GM19043 (cell line): ENCODE measurements around the gene MAP3K9.

ENCODE experiments used
- ATAC-seq: cut with Tn5 transposase; IDR thresholded peaks from one replicate; pipeline ENCODE4 v1.9.1; 2021; ENCODE audit warnings: low read depth; ENCODE audit not compliant: unreplicated experiment

The MAP3K9 gene

DNA sequence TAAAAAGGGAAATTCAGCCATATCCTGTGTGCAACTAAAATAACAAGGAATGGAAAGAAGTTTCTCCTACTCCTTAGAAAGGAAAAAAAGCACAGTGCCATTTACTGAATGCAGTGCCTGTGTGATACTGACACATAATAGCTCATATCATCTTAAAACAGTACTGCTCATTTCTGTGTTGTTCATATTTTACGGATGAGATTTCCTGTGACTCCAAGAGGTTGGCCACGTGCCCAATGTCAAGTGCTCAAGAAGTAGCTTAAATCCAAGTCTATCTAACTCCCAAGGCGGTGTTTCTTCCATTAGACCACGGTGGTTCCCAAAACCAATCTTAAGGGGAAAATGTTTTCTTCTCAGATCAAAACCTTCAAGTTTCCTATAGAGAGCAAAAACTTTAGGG lies 20.0 kb downstream of the MAP3K9 start:
- ATAC-seq = no peak

DNA sequence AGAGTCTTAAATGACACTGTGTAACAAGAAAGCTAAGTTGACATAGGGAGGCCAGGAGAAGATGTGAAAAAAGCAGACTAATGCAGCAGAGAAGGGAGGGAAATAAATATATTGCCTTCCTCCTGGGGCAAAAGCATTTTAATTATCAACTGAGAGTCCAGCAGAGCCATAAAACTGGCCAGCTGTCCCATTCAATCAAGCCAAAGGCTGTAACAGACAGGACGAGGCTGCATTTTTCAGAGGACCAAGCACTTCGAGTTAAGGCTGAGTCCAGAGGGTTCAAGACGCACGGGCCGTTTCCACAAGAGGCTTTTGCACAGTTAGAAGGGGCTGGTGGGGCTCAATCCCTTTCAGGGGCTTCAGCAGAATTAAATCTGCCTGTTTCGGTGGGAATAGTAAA lies 20.4 kb downstream of the MAP3K9 start:
- ATAC-seq = no peak

DNA sequence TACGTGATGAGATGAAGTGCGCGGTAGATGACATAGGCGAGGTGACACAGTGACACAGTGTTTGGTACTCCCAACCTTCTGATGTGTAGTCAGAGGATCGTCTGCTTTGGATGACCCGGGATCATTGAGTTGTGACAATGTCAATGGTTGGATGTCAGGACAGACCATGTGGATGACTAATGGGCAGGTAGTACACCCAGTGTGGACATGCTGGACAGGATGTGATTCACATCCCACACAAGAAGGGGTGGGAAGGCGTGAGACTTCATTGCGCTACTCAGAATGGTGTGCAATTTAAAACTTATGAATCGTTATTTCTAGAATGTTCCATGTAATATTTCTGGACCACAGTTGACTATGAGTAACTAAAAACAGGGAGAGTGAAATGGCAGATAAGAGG lies 23.8 kb downstream of the MAP3K9 start:
- no peak for ATAC-seq

DNA sequence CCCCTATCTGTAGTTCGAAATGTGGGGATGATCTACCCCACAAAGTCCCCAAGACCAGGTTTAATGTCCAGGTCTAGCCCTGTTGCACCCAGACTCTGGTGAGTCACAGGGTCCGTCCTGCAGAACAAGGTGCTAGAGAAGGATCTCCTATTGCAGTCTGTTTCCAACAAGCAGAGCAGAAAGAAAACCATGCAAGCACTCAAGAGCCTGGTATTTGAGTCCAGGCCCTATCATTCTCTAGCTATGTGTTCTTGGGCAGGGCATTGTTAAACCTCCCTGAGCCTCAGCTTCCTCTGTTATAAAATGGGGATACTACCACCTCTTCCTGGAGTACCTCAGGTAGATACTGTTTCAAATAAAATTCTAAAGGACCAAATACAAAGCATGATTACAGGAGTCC lies 24.4 kb downstream of the MAP3K9 start:
- no peak for ATAC-seq

DNA sequence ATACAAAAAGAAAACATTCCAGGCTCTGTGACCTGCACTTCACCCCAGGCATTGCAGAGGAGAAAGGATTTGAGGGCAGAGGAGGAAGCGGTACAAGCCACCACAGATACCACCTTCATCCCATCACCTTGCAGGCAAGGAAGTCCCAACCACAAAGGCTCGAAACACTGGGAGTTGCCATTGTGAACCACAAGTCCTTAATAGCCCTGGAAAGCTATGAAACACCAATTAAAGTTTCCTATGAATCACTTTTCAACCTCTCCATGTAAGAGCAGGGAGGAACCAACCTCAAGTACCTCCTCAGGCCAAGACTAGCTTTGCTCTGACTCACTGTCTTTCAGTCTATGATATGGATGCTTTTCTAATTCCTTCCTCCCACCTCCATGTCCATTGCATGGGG lies 27.0 kb downstream of the MAP3K9 start:
- no peak for ATAC-seq

DNA sequence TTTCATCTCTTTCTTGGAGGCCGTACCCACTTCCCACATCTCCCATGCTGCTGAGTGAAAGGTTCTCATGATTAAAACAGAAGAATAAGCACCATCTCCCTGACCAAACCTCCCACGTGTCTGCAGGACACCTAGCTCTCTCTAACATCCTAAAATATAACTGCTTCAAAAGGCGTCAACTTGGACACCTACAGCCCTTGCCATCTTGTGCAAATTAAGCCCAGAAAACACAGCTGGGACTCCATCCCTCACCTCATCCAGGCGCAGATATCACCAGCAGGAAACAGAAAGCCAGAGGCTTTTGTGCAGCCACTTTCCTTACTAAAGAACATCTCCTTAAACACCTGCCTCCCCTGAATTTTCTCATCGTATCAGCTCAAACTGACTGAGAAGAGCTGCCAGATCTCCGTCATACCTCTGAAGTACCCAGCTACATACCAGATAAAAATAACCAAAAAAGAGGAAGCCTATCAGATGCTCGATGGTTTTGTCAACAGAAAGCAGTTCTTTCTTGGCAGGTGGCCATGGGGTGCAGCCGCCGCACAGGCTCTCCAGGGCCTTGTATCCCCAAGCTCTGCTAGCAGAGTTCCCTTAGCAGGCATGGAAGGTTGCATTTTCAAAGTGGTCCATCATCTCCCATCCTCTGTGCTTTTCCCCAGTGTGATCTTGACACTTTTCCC lies 28.8 kb downstream of the MAP3K9 start:
- no peak for ATAC-seq

DNA sequence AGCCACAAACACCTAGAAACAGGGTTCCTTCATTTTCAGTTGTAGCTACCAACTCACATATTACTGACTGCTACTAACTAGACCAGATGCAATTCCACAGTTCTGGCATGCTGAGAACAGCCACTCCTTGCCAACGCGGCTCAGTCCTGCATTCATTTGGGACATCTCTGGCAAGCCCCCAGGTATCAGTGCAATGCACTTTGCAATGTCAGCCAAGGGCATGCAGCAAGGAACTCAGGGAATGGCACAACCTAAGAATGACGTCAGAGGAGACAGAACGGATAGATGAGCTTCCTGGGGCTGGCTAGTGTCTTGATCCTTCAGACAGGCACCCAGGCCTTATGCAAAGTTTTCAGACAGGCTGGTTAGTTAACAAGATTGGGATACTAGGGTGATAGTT lies 29.6 kb downstream of the MAP3K9 start:
- no peak for ATAC-seq

DNA sequence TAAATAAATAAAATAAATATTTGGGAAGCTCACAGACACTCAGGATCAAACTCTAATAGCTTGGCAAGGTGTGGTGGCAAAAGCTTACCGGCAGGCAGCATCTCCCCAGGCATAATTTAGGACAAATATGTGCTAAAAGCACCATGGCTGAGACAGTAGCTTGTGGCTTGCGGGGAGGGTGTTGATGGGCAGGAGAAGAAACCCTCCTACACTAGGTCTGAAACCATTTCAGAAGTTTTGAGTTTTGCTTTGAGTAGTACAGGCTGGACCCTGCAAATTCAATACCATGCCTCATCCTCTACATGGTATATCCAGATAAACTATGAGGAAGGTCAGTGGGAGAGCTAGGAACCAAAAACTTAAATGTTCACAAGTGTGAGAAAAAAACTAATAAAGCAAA lies 33.1 kb downstream of the MAP3K9 start:
- no peak for ATAC-seq

DNA sequence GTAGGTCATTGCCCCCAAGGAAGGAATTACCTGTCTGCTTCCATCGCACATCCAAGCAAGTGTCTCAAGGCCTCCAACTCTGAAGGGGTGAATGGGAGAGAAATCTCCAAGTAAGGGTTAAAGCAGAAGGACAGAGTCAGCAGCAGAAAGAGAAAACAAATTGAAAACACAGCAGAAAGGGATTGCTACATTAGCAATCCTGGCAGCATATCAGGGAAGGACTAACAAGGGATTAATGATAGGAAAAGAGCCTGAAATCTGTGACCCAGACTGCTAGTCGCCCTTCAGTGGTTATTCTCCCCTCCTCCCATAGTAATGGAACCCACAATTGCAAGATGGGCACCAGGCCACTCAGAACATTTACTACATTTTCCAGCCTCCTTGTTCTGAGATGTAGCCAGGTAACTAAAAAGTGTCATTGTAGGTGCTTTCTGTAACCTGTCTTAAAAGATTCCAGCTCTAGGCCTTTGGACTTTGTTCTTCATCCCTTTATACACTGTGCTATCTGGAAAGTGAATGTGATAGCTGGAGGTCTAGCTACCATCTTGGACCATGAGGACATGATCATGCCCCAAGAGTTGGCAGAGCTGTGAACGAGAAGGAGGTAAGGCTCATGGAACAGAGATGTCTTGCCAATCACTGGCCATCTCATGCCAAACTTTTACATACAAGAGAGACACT lies 36.0 kb downstream of the MAP3K9 start:
- ATAC-seq = no peak

DNA sequence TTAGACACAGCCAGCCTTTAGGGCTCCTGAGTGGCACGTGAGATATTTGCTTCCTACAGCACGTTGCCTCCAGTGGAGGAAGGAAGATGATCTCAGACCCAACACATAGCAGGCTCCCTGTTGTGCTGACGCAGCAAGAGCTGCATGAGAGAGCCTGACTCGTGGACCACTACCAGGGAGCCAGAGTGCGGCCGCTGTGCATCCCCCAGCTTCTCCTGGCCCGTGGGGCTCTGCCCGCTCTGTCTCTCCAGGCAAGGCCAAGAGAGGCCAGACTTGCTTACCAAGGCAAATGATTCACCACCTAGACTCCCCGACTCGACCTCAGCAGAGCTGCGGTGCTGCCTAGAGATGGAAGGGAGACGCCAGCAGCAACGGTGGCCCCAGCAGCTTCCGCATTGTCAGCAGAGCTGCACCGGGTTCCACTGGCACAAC lies 37.5 kb downstream of the MAP3K9 start:
- ATAC-seq = no peak

DNA sequence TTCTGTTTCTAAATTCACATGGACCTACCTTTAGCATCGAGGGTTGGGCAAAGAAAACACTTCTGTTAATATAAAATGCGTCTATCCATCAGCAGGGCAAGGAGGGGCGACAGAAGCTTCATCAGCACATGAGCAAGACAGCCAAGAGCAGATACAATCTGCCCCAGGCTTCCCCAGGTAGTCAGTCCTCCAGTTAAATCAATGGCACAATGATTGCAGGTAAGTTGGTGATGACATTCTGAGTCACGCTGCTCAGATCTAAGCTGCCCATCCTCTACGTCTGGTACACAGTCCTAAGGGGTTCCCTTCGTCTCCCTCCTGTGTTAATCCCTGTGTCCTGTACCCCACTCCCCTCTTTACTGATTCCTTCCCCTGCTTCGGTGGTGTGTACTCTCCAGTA lies 38.8 kb downstream of the MAP3K9 start:
- no peak for ATAC-seq

DNA sequence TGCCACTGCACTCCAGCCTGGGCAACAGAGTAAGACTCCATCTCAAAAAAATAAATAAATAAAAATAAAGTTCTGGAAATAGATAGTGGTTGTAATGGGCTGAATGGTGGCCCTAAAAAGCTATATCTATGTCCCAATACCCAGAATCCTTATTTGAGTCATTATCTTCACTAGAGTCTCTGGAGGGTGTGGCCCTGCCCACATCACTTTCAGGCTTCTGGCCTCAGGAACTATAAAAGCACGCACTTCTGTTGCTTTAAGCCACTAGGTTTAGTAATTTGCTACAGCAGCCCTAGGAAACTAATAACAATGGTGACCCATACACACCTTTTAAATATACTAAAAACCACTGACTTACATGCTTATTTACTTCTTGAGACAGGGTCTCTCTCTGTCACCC lies 49.9 kb downstream of the MAP3K9 start:
- ATAC-seq = no peak

DNA sequence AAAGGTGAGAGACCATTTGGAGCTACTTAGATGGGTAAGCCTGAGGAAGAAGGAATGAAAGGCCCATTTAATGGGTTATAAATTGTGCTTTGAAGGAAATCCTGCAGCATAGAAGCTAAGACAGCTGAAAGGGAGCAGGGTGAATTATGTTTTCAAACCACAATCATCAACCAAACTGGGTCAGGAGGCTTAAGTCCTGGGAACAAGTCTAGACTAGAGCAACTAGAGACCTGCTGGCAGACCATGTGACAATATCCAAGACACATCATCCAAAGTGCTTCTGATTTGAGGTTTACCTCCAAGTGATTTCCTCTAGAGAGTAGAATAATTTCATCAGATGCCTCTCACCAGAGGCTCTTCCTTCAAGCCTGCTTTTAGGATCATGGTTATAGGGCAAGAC lies 53.7 kb downstream of the MAP3K9 start:
- ATAC-seq = no peak

DNA sequence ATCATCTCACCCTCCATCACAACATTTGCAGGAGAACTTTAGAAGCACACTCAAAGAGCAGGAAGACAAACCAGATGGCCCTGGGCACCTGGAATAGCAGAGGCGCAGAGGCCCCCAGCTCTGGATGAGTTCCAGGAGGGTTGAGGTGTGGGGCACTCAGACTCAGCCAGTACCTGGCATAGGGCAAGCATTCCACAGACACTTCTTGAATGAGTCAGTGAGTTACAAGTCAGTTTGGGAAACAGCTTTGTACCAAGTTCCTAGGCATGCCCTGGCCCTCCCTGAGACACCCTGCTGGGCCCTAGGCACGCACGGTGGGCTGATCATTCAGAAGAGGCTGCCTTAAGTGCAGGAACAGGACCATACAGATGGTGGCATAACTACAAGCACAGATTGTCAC lies 54.3 kb downstream of the MAP3K9 start:
- ATAC-seq = no peak

DNA sequence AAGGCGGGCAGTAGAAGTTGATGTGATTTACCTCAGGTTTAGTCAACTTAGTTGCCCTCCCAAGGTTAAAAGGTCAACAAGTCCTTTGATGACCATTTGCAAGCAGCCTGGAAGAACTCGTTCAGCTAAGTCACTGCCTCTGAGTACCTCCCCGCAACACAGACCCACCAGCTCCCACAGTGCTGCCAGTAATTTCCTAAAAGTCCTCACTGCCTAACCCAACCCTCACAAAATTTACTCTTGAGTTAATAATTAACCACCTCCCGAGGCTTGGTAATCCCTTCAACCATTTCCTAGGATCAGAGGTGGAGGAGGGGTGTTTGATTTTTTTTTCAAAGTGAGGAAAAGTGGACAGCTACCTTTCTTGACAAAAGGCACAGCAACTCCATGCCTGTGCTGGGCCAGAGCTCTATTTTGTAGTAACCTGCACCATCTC lies 55.8 kb downstream of the MAP3K9 start:
- ATAC-seq = no peak

DNA sequence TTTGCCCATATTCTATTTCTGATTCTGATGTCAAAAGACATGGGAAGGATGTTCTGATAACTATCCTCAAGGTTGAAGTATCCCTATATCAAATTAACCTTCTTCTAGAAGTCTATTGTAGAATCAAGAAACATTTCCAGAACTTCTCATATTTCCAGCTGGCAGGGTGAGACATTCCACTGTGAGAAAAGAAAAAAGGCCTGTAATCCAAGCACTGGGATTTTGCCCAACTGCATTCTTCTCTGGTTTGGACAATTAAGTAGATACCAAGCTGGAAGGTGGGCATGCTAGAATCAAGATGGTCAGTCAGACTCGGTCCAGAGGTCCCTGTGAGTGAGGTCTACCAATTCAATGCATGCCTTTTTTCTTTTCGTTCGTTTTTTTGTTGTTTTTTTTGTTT lies 60.9 kb downstream of the MAP3K9 start:
- no peak for ATAC-seq

DNA sequence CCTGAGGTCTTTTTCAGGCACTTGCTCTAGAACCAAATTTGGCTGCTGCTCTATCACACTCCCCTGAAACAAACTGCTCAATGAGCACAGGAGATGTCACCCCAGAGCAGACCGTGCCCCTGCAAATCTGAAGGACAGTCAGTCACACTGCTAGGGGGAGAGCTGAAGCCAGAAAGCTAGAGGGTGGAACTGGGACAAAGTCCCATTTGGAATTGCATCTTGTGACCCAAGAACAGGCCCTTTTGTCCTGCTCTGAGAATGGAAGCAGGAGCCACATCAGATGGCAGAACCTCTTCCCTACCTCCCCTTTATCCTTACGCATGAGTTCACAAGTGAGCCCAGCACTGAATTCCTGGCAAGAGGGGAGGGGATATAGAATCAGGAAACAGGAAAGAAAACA lies 64.7 kb downstream of the MAP3K9 start:
- no peak for ATAC-seq

DNA sequence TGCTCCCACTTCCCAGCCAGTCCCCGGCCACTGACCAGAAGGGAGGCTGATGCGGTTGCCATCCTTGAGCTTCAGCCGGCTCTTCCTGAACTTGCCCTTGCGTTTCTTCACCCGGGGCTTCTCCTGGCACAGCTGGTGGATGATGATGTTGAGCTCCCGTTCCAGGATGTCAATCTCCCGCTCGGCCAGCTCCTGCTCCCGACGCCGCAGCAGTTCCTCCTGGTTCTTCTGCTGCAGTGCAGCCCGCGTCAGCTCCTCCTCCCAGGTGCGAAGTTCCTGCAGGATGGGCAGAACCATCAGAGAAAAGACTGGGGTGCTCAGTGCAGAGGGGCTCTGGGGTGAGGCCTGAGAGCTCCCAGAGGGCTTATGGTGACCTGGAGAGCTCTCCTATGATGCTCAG lies 67.0 kb downstream of the MAP3K9 start:
- ATAC-seq = no peak

DNA sequence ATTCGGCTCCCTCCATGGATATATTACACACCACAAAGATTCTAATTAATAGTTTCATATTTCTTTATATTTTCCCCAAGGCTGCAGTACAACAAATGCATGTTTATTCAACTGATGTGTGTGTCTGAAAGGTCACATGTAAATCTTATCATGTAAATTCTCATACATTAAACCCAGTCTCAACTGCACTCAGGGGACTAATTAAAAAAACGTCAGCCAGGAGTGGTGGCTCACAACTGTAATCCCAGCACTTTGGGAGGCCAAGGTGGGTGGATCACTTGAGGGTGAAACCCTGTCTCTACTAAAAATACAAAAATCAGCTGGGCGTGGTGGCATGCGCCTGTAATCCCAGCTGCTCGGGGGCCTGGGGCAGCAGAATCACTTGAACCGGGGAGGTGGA lies 67.8 kb downstream of the MAP3K9 start:
- no peak for ATAC-seq

DNA sequence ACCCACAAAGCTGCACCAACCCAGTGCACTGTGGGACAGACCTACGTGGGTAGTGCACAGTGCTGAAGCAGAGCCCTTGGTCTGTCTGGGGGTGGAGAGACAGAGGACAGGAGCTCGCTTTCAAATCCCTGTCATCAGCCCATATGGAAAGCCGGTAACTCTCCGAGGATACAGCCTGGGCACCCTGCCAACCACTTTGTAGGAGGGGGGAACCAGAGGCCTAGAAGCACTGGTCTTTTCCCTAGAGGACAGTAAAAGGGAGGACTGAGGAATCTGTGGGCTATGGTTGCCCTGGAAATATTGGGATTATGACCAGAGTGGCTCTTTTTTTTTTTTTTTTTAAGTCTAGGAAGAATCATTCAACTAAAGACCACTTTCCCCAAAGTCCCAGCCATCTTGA lies 74.3 kb downstream of the MAP3K9 start:
- no peak for ATAC-seq

DNA sequence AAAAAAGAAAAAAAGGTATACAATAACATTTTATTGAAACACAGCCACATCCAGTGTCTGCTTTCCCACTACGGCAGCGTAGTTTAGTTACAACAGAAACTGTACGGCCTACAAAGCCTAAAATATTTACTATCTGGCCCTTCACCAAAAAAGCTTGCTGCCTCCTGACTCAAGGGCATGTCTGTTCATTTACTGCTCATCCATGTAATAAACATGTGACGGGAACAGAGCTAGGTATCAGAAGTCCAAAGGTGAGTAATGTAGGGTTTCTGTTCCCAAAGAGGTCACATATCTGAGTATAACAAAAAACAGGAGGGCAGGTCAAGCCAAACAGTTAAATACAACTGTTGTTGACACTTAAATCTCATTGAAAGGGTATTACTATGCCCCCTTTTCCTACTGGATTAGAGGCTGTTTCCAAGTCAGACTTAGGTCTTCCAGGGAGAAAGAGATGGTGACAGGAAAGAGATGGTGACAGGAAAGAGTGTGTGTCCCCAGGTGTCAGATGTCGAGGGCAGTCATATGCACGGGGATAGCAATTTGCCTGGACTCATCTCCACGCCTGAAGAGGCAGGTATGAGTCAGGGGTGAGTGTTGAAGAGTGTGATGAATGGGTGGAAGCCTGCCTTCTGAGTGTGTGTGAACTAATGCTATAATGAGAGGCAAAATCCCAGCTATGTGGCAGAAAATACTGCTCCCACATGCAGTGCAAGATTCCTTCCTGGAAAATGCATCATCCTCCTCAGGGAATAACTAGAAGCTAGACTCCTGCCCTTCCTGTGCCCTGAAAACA lies 77.7 kb downstream of the MAP3K9 start:
- no peak for ATAC-seq

DNA sequence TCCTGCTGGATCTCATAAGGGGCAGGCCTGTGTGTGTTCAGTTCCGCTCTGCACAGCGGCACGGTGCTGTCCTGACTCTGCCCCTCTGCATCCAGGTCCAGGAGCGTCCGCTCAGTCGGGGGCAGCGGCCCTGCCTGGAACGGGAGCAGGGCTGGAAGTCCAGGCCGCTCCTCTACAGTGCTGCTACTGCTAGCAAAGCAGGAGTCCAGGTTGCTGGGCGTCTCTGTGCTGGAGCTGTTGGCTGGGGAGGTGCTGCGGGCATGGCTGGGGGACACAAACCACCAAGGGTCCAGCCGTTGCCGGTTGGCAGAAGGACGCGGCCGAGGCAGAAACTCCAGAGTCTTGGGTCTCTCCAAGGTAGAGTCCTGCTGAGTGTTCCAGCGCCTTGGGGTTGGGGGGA lies 78.9 kb downstream of the MAP3K9 start:
- no peak for ATAC-seq
